Mesendoderm (in vitro differentiated cells): ENCODE results near the gene SAP30BP.

ENCODE experiments used
- DNase-seq: peaks from one replicate; pipeline ENCODE4 v3.0.0; 2013
- H2AK5ac ChIP-seq: 2 replicates; pipeline ENCODE4 v1.6.1; 2013; ENCODE audit warnings: low read length, inconsistent platforms
- H2BK120ac ChIP-seq: 2 replicates; pipeline ENCODE4 v1.6.1; 2013; ENCODE audit warnings: low read depth, mild to moderate bottlenecking, low read length, moderate library complexity, mixed read lengths
- H2BK15ac ChIP-seq: replicated peaks from 2 replicates; pipeline ENCODE4 v1.6.1; 2013; ENCODE audit warnings: low read depth, mild to moderate bottlenecking, moderate library complexity
- H2BK5ac ChIP-seq: 2 replicates; pipeline ENCODE4 v1.6.1; 2013; ENCODE audit warnings: low read length, inconsistent platforms
- H3K18ac ChIP-seq: 2 replicates; pipeline ENCODE4 v1.6.1; 2013; ENCODE audit warnings: mild to moderate bottlenecking, low read length, mixed read lengths
- H3K23ac ChIP-seq: one replicate; pipeline ENCODE4 v1.6.1; 2013; ENCODE audit warnings: low read length
- H3K27ac ChIP-seq: 2 replicates; pipeline ENCODE4 v1.5.1; 2013; ENCODE audit warnings: low read depth, mild to moderate bottlenecking, inconsistent platforms, low read length, moderate library complexity
- H3K27me3 ChIP-seq: 2 replicates; pipeline ENCODE4 v1.6.1; 2013; ENCODE audit warnings: low read length, control low read depth, mild to moderate bottlenecking, inconsistent platforms; ENCODE audit not compliant: insufficient read depth, poor library complexity
- H3K36me3 ChIP-seq: 2 replicates; pipeline ENCODE4 v1.6.1; 2013; ENCODE audit warnings: low read length, inconsistent platforms; ENCODE audit not compliant: control insufficient read depth, insufficient read depth
- H3K4ac ChIP-seq: one replicate; pipeline ENCODE4 v1.6.1; 2013; ENCODE audit warnings: low read depth, mild to moderate bottlenecking, low read length, moderate library complexity
- H3K4me1 ChIP-seq: 2 replicates; pipeline ENCODE4 v1.6.1; 2013; ENCODE audit warnings: low read depth, low read length, inconsistent platforms; ENCODE audit not compliant: control insufficient read depth
- H3K4me2 ChIP-seq: 2 replicates; pipeline ENCODE4 v1.6.1; 2013; ENCODE audit warnings: low read length
- H3K4me3 ChIP-seq: 2 replicates; pipeline ENCODE4 v1.5.1; 2013; ENCODE audit warnings: mild to moderate bottlenecking, low read length
- H3K56ac ChIP-seq: one replicate; pipeline ENCODE4 v1.6.1; 2013; ENCODE audit warnings: low read length
- H3K79me1 ChIP-seq: 2 replicates; pipeline ENCODE4 v1.6.1; 2013; ENCODE audit warnings: low read length, inconsistent platforms
- H3K79me2 ChIP-seq: 2 replicates; pipeline ENCODE4 v1.6.1; 2013; ENCODE audit warnings: mild to moderate bottlenecking, low read length; ENCODE audit not compliant: control insufficient read depth, insufficient read depth
- H3K9ac ChIP-seq: 2 replicates; pipeline ENCODE4 v1.6.1; 2013; ENCODE audit warnings: low read length, inconsistent platforms
- H4K5ac ChIP-seq: one replicate; pipeline ENCODE4 v1.6.1; 2013; ENCODE audit warnings: low read length
- H4K8ac ChIP-seq: one replicate; pipeline ENCODE4 v1.6.1; 2013; ENCODE audit warnings: low read depth, mild to moderate bottlenecking, control low read depth, low read length, moderate library complexity
- WGBS: extraction: QIAGEN DNeasy Blood & Tissue Kit; methylation state at CpG from one replicate; pipeline ENCODE4 v1.1.7; 2013; ENCODE audit warnings: low lambda C conversion rate, missing lambda C conversion rate; ENCODE audit not compliant: insufficient coverage; ENCODE audit errors: extremely low coverage; 5-methylcytosine and 5-hydroxymethylcytosine counted together

SAP30BP gene

DNA sequence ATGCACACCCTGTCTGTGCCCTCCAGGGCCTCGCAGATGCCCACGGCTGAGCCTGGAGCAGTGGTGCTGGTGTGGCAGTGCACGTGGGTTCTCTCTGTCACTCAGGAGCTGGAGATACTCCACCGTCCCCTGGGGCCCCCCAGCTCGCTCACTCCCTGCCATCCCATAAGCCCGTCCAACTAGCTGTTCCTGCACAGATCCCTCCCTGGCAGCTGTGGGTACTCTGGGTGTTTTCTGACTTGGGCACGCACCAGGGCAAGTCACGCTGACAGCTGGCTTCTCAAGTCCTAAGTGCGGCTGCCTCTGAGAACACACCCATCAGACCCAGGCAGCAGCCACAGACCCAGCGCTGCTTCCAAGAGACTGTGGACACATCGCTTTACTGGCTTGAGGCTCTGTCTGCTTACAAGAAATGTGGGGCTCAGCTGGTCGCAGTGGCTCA lies 28.7 kb downstream of the SAP30BP start:
- no CpG with 5 or more reads among the region's 12 CpGs for WGBS
- no peaks in the 10 kb centered on the region for H3K27me3 ChIP-seq
- no peak overlapping the region for H3K56ac ChIP-seq
- H3K4ac ChIP-seq, result no peak overlapping the region
- H4K8ac ChIP-seq, result no peak overlapping the region
- H2BK120ac ChIP-seq, result no peak overlapping the region
- H2BK5ac ChIP-seq, result no peak overlapping the region
- no peaks in the 10 kb centered on the region for H3K79me2 ChIP-seq
- H3K23ac ChIP-seq, result no peak overlapping the region
- H3K4me3 ChIP-seq, result no peak overlapping the region
- peaks cover 21% of the 10 kb centered on the region for H3K36me3 ChIP-seq
- H4K5ac ChIP-seq, result no peak overlapping the region
- H3K79me1 ChIP-seq, result peaks cover 16% of the 10 kb centered on the region
- peaks cover 2% of the 10 kb centered on the region for H3K4me1 ChIP-seq
- H3K9ac ChIP-seq, result no peak overlapping the region
- H2AK5ac ChIP-seq, result no peak overlapping the region
- no peak overlapping the region for H3K4me2 ChIP-seq
- no peak for DNase-seq
- no peak overlapping the region for H3K18ac ChIP-seq
- H2BK15ac ChIP-seq, result no peak overlapping the region
- H3K27ac ChIP-seq, result no peak overlapping the region

DNA sequence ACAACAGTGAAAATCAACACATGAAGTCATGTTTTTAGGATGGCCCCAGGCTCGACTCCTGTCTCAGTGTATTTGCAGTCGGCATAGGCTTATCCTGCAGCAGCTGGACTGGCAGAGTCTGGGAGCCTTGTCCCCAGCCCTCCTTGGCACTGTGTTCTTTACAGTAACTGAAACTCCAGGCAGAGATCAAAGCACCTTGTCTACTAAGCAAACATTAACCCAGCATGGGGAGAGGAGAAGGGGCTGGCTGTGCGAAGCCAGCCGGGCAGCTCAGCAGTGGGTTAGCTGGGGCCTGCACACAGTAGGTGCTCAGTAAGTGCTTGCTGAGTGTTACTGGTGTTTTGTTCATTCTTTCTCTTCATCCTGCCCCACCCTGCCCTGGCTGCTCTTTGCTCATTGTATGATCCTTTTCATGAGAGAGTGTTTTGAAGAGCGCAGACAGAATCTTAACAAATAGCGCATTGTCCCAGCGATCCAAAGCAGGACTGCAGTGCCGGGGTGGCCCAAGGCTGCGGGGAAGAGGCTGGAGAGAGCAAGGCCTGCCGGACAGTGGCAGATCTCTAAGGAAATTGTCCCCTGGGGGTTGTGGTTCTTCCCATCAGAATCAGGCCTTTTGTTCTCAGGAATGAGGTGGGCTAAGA lies 30.6 kb downstream of the SAP30BP start:
- H3K36me3 ChIP-seq, result peaks cover 28% of the 10 kb centered on the region

DNA sequence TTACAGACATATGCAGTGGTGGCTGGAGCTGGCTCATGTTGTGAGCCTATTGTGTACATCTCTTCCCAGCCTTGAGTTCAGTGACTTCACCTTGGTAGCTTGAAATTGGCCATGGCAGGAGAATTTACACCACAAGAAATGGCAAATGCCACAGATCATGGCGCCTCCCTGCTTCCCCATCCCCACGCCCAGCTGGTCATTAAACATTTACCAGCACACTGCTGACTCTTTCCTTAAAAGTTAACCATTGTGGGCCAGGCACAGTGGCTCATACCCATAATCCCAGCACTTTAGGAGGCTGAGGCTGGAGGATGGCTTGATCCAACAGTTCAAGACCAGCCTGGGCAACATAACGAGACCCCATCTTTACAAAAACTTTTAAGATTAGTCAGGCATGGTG lies 31.5 kb downstream of the SAP30BP start:
- Histone ChIP-seq H2AK5ac (no peak overlapping the region), H2BK120ac (no peak overlapping the region), H3K4me1 (no peaks in the 10 kb centered on the region), H2BK5ac (no peak overlapping the region), H3K18ac (no peak overlapping the region), H3K79me1 (peaks cover 6% of the 10 kb centered on the region), H2BK15ac (no peak overlapping the region), H3K27ac (no peak overlapping the region), H3K56ac (no peak overlapping the region), H4K5ac (no peak overlapping the region), H3K79me2 (no peaks in the 10 kb centered on the region), H3K4me3 (no peak overlapping the region), H3K4ac (no peak overlapping the region), H3K9ac (no peak overlapping the region), H3K36me3 (peaks cover 26% of the 10 kb centered on the region), H3K27me3 (no peaks in the 10 kb centered on the region), H3K4me2 (no peak overlapping the region), H4K8ac (no peak overlapping the region), H3K23ac (no peak overlapping the region)
- DNase-seq, result no peak
- no CpG with 5 or more reads among the region's 3 CpGs for WGBS

More for the DNA sequence above, 30.6 kb downstream of the SAP30BP start:
- Histone ChIP-seq H4K5ac (no peak overlapping the region), H3K79me2 (no peaks in the 10 kb centered on the region), H3K4me2 (no peak overlapping the region), H2BK15ac (no peak overlapping the region), H3K56ac (no peak overlapping the region), H3K79me1 (peaks cover 6% of the 10 kb centered on the region), H3K23ac (no peak overlapping the region), H4K8ac (no peak overlapping the region), H2AK5ac (no peak overlapping the region), H3K9ac (no peak overlapping the region), H3K18ac (no peak overlapping the region), H3K4me3 (no peak overlapping the region), H3K27me3 (no peaks in the 10 kb centered on the region), H2BK5ac (no peak overlapping the region), H3K27ac (no peak overlapping the region), H3K4me1 (peaks cover 2% of the 10 kb centered on the region), H3K4ac (no peak overlapping the region), H2BK120ac (no peak overlapping the region)
- no CpG with 5 or more reads among the region's 10 CpGs for WGBS
- no peak for DNase-seq

GRCh38 chr17:75701288-75701687 lies 34.1 kb downstream of the SAP30BP start:
- H2AK5ac ChIP-seq, result no peak overlapping the region
- peaks cover 23% of the 10 kb centered on the region for H3K36me3 ChIP-seq
- H3K79me1 ChIP-seq, result peaks cover 3% of the 10 kb centered on the region
- no peaks in the 10 kb centered on the region for H3K4me1 ChIP-seq
- no peak overlapping the region for H3K9ac ChIP-seq
- H3K27me3 ChIP-seq, result no peaks in the 10 kb centered on the region
- no peak overlapping the region for H3K4ac ChIP-seq
- no peak overlapping the region for H4K5ac ChIP-seq
- H2BK5ac ChIP-seq, result no peak overlapping the region
- no peak for DNase-seq
- H2BK15ac ChIP-seq, result no peak overlapping the region
- H3K79me2 ChIP-seq, result no peaks in the 10 kb centered on the region
- H3K56ac ChIP-seq, result no peak overlapping the region
- no peak overlapping the region for H3K4me3 ChIP-seq
- no CpG with 5 or more reads among the region's 10 CpGs for WGBS
- H3K4me2 ChIP-seq, result no peak overlapping the region
- no peak overlapping the region for H2BK120ac ChIP-seq
- no peak overlapping the region for H3K23ac ChIP-seq
- no peak overlapping the region for H3K18ac ChIP-seq
- no peak overlapping the region for H3K27ac ChIP-seq
- no peak overlapping the region for H4K8ac ChIP-seq

DNA sequence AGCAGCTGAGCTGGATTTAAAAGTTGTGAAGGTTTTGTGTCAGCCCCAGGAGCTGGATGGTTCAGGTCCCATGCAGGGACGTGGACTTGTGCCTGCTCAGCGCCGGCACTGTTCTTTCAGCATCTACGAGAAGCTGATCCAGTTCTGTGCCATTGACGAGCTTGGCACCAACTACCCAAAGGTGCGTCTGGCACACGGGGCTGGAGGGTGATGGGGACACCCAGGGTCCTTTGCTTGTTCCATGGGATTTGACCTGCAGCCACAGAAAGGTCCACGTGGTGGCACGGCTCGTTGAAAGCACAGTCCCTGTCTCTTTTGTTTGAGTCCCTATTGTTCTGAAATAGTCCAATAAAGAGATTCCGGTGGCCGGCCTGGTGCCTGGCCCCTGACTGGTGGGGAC lies 36.1 kb downstream of the SAP30BP start:
- peaks cover 25% of the 10 kb centered on the region for H3K36me3 ChIP-seq
- no peak overlapping the region for H2AK5ac ChIP-seq
- no peak overlapping the region for H3K27ac ChIP-seq
- no peak overlapping the region for H3K18ac ChIP-seq
- no peak overlapping the region for H3K4ac ChIP-seq
- H3K4me1 ChIP-seq, result no peaks in the 10 kb centered on the region
- no peak overlapping the region for H3K4me2 ChIP-seq
- H3K79me2 ChIP-seq, result no peaks in the 10 kb centered on the region
- no peak overlapping the region for H3K4me3 ChIP-seq
- H2BK15ac ChIP-seq, result no peak overlapping the region
- no peaks in the 10 kb centered on the region for H3K79me1 ChIP-seq
- no peak for DNase-seq
- H3K56ac ChIP-seq, result no peak overlapping the region
- H4K8ac ChIP-seq, result no peak overlapping the region
- H3K9ac ChIP-seq, result no peak overlapping the region
- no peaks in the 10 kb centered on the region for H3K27me3 ChIP-seq
- no peak overlapping the region for H2BK5ac ChIP-seq
- H4K5ac ChIP-seq, result no peak overlapping the region
- H3K23ac ChIP-seq, result no peak overlapping the region
- no peak overlapping the region for H2BK120ac ChIP-seq
- no CpG with 5 or more reads among the region's 12 CpGs for whole genome bisulfite sequencing

DNA sequence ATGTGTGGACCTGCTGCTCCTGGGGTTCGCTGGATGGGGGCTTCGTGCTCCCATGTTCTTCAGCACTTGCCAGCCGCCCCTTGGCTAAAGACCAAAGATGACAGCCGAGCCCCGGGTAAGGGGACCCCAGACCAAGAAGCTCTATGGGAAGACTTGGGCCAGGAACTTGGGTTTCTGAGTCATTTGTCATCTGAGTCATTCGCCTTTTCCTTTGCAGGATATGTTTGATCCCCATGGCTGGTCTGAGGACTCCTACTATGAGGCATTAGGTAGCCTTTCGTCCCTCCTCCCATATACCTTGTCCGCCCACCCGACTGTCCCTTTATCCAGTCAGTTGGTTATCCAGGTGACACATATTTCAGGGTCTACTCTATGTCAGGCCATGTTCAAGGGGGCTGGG lies 36.5 kb downstream of the SAP30BP start:
- Histone ChIP-seq H3K79me2 (no peaks in the 10 kb centered on the region), H3K4me2 (no peak overlapping the region), H3K4me1 (no peaks in the 10 kb centered on the region), H2AK5ac (no peak overlapping the region), H2BK5ac (no peak overlapping the region), H3K4ac (no peak overlapping the region), H2BK120ac (no peak overlapping the region), H4K8ac (no peak overlapping the region), H3K79me1 (no peaks in the 10 kb centered on the region), H4K5ac (no peak overlapping the region), H3K27me3 (no peaks in the 10 kb centered on the region), H3K18ac (no peak overlapping the region), H2BK15ac (no peak overlapping the region), H3K9ac (no peak overlapping the region), H3K56ac (no peak overlapping the region), H3K36me3 (peaks cover 25% of the 10 kb centered on the region), H3K23ac (no peak overlapping the region), H3K4me3 (no peak overlapping the region), H3K27ac (no peak overlapping the region)
- no CpG with 5 or more reads among the region's 9 CpGs for WGBS
- DNase-seq, result no peak
